ENCODE data around the gene TCEA2. TPM values are rescaled to one million over a fixed set of nuclear protein-coding genes. Genes with fewer than 3 reads are reported as not detected.

The TCEA2 gene
- total RNA-seq, 2 donors from 2014 or later, result 30.1 to 48.6 TPM

GRCh38 chr20:64027981-64028685, 34.9 kb upstream of the TCEA2 start:
- H3K9me3 ChIP-seq, result no peaks in the 10 kb centered on the region
- H3K4me1 ChIP-seq (ENCODE audit: control insufficient read depth in 1 of 2, low read depth in 2 of 2), result no peaks in the 10 kb centered on the region
- H3K27ac ChIP-seq, result no peak overlapping the region
- no peak overlapping the region for H3K4me3 ChIP-seq
- ATAC-seq (ENCODE audit: insufficient number of reproducible peaks, low FRiP score, low read depth) (no peak), DNase-seq (ENCODE audit: low spot score) (no peak)
- no peaks in the 10 kb centered on the region for H3K27me3 ChIP-seq (replicated peaks; ENCODE audit: insufficient read depth)
- TF ChIP-seq CTCF (IDR thresholded peaks at IDR 0.05), result no peak
- H3K36me3 ChIP-seq, result peaks cover 87% of the 10 kb centered on the region

- Histone ChIP-seq H3K4me1 (ENCODE audit: control insufficient read depth in 1 of 2, low read depth in 2 of 2) (no peaks in the 10 kb centered on the region), H3K27me3 (replicated peaks; ENCODE audit: insufficient read depth) (no peaks in the 10 kb centered on the region), H3K27ac (no peak overlapping the region), H3K9me3 (no peaks in the 10 kb centered on the region), H3K36me3 (peaks cover 76% of the 10 kb centered on the region), H3K4me3 (no peak overlapping the region)
- DNase-seq (ENCODE audit: low spot score) (no peak), ATAC-seq (ENCODE audit: insufficient number of reproducible peaks, low FRiP score, low read depth) (no peak)
- TF ChIP-seq CTCF (IDR thresholded peaks at IDR 0.05), result no peak
Measured at GRCh38 chr20:64029293-64030117, 33.5 kb upstream of the TCEA2 start.

GRCh38 chr20:64030371-64031134, 32.4 kb upstream of the TCEA2 start:
- Histone ChIP-seq H3K9me3 (no peaks in the 10 kb centered on the region), H3K4me1 (ENCODE audit: control insufficient read depth in 1 of 2, low read depth in 2 of 2) (no peaks in the 10 kb centered on the region), H3K27ac (no peak overlapping the region), H3K27me3 (replicated peaks; ENCODE audit: insufficient read depth) (no peaks in the 10 kb centered on the region), H3K36me3 (peaks cover 66% of the 10 kb centered on the region), H3K4me3 (no peak overlapping the region)
- no peak for TF ChIP-seq CTCF (IDR thresholded peaks at IDR 0.05)
- no peak for ATAC-seq (ENCODE audit: insufficient number of reproducible peaks, low FRiP score, low read depth)
- no peak for DNase-seq (ENCODE audit: low spot score)

- Histone ChIP-seq H3K36me3 (peaks cover 54% of the 10 kb centered on the region), H3K4me1 (ENCODE audit: control insufficient read depth in 1 of 2, low read depth in 2 of 2) (no peaks in the 10 kb centered on the region), H3K4me3 (no peak overlapping the region), H3K27ac (no peak overlapping the region), H3K9me3 (no peaks in the 10 kb centered on the region), H3K27me3 (replicated peaks; ENCODE audit: insufficient read depth) (no peaks in the 10 kb centered on the region)
- no peak for TF ChIP-seq CTCF (IDR thresholded peaks at IDR 0.05)
- ATAC-seq (ENCODE audit: insufficient number of reproducible peaks, low FRiP score, low read depth) (no peak), DNase-seq (ENCODE audit: low spot score) (no peak)
Measured at GRCh38 chr20:64031822-64032314, 31.1 kb upstream of the TCEA2 start.

Data from thoracic aorta (tissue), 2 donors.